Right cardiac atrium (tissue), 5 donors: ENCODE data around the gene CHTF8. TPM values are rescaled to one million over a fixed set of nuclear protein-coding genes. Genes with fewer than 3 reads are reported as not detected.

Experiments
- ATAC-seq, 2 donors: fragments of 200-7000 bp; cut with Tn5 transposase; one replicate each; pipeline versions ENCODE4 v1.8.0 to v1.9.1; 2020; ENCODE audit warnings: moderate library complexity in 2 of 2, mild to moderate bottlenecking in 1 of 2
- DNase-seq, 3 donors: peaks; one replicate each; pipeline ENCODE4 v3.0.0-alpha.2; 2020
- H3K27ac ChIP-seq: one replicate; pipeline ENCODE4 v1.5.1; 2013; ENCODE audit warnings: mild to moderate bottlenecking, low read length, control low read depth, moderate library complexity
- H3K27me3 ChIP-seq: one replicate; pipeline ENCODE4 v1.6.1; 2013; ENCODE audit not compliant: control insufficient read depth, insufficient read depth
- H3K4me1 ChIP-seq: one replicate; pipeline ENCODE4 v1.6.1; 2013; ENCODE audit warnings: low read length; ENCODE audit not compliant: control insufficient read depth, insufficient read depth
- H3K4me3 ChIP-seq: one replicate; pipeline ENCODE4 v1.5.1; 2013; ENCODE audit warnings: low read length, control low read depth
- H3K9me3 ChIP-seq: one replicate; pipeline ENCODE4 v1.6.1; 2013; ENCODE audit warnings: low read length; ENCODE audit not compliant: control insufficient read depth
- WGBS: extraction: QIAGEN DNeasy Blood & Tissue Kit; methylation state at CpG from one replicate; pipeline ENCODE4 v1.1.7; 2013; 5-methylcytosine and 5-hydroxymethylcytosine counted together
- intact Hi-C, 4 donors: fragments of 100-400 bp; cut with DNase I; formaldehyde crosslinking; loops; one replicate each; pipeline versions ENCODE4 v1.11.0 to v1.14.0; 2022 to 2023
- polyA plus RNA-seq: library from polyadenylated mRNA; stranded (reverse); fragments of 200-250 nt; gene quantifications from one replicate; pipeline ENCODE4 v1.2.3, GENCODE V29; 2013
- total RNA-seq, 4 donors: library from RNA; stranded (reverse); fragmentation: NEBNext Ultra II Directional; extraction: Animal tissue kit (Norgen Biotek cat#: 25700); gene quantifications; one replicate each; pipeline ENCODE4 v1.2.1, GENCODE V29; 2021
- donor health status: healthy with polysubstance abuse.
- donor health status: DM: no; HTN: yes; CAD: no.
- donor health status: DM: no; HTN: no; CAD: no.
- donor health status: DM: no; HTN: yes; CAD: no; lungs with severe emphysema.
- donor health status: DM: yes; HTN: yes; CAD: no.

The CHTF8 gene
- total and polyA plus RNA-seq, 5 donors, result 29.6 to 60.3 (median 53.2) TPM

- peaks cover 7% of the 10 kb centered on the region for H3K4me1 ChIP-seq
- intact Hi-C loops, result loop anchor here in 2 of 4 donors (5.0 to 10.0 kb wide), 2 partner anchors 208 to 215 kb away; no protein-coding TSS in a partner anchor
- no peaks in the 10 kb centered on the region for H3K27me3 ChIP-seq
- no peak overlapping the region for H3K4me3 ChIP-seq
- H3K9me3 ChIP-seq, result no peaks in the 10 kb centered on the region
- DNase-seq, result peak; percentile 59 to 81 (median 75)
- peak; percentile 52 to 68 for ATAC-seq
- no peak overlapping the region for H3K27ac ChIP-seq
- 51% methylated on average over 6 of the region's 6 CpGs for WGBS
Observed at GRCh38 chr16:69112285-69113129, 19.9 kb downstream of the CHTF8 start.

- H3K27ac ChIP-seq, result no peak overlapping the region
- 86% methylated on average over 5 of the region's 5 CpGs for WGBS
- H3K9me3 ChIP-seq, result no peaks in the 10 kb centered on the region
- peaks cover 9% of the 10 kb centered on the region for H3K4me1 ChIP-seq
- intact Hi-C loops, result loop anchor here in 2 of 4 donors (5.0 to 10.0 kb wide), 2 partner anchors 207 to 215 kb away; no protein-coding TSS in a partner anchor
- H3K27me3 ChIP-seq, result no peaks in the 10 kb centered on the region
- DNase-seq, result no peak
- ATAC-seq, result no peak
- H3K4me3 ChIP-seq, result no peak overlapping the region
Observed at GRCh38 chr16:69111876-69112230, 20.5 kb downstream of the CHTF8 start.

GRCh38 chr16:69111216-69111875 lies 21.0 kb downstream of the CHTF8 start:
- Histone ChIP-seq H3K9me3 (no peaks in the 10 kb centered on the region), H3K4me1 (peaks cover 8% of the 10 kb centered on the region), H3K27me3 (no peaks in the 10 kb centered on the region), H3K4me3 (no peak overlapping the region), H3K27ac (no peak overlapping the region)
- 80% methylated on average over 6 of the region's 6 CpGs for WGBS
- DNase-seq, result no peak
- no peak for ATAC-seq
- intact Hi-C loops, result loop anchor here in 2 of 4 donors (5.0 to 10.0 kb wide), 2 partner anchors 207 to 214 kb away; no protein-coding TSS in a partner anchor

GRCh38 chr16:69110406-69110805 lies 22.0 kb downstream of the CHTF8 start:
- intact Hi-C loops, result loop anchor here in 2 of 4 donors (5.0 to 10.0 kb wide), 2 partner anchors 206 to 213 kb away; no protein-coding TSS in a partner anchor

GRCh38 chr16:69109486-69110270 lies 22.7 kb downstream of the CHTF8 start:
- peaks cover 8% of the 10 kb centered on the region for H3K4me1 ChIP-seq
- WGBS, result 95% methylated on average over 48 of the region's 48 CpGs

More at GRCh38 chr16:69110406-69110805, 22.0 kb downstream of the CHTF8 start:
- ATAC-seq (no peak), DNase-seq (no peak)
- no peak overlapping the region for H3K4me3 ChIP-seq
- no peak overlapping the region for H3K27ac ChIP-seq
- WGBS, result 95% methylated on average over 7 of the region's 7 CpGs
- H3K9me3 ChIP-seq, result no peaks in the 10 kb centered on the region
- no peaks in the 10 kb centered on the region for H3K27me3 ChIP-seq
- peaks cover 8% of the 10 kb centered on the region for H3K4me1 ChIP-seq

GRCh38 chr16:69108905-69109252 lies 23.5 kb downstream of the CHTF8 start:
- Histone ChIP-seq H3K27me3 (no peaks in the 10 kb centered on the region), H3K27ac (no peak overlapping the region), H3K4me3 (no peak overlapping the region), H3K9me3 (no peaks in the 10 kb centered on the region), H3K4me1 (peaks cover 8% of the 10 kb centered on the region)
- DNase-seq (no peak), ATAC-seq (no peak)
- intact Hi-C loops, result no loop called here
- WGBS, result 89% methylated on average over 4 of the region's 4 CpGs

More at GRCh38 chr16:69109486-69110270, 22.7 kb downstream of the CHTF8 start:
- Histone ChIP-seq H3K4me3 (no peak overlapping the region), H3K27ac (no peak overlapping the region), H3K9me3 (no peaks in the 10 kb centered on the region), H3K27me3 (no peaks in the 10 kb centered on the region)
- DNase-seq (no peak), ATAC-seq (no peak)
- intact Hi-C loops, result loop anchor here in 2 of 4 donors (5.0 to 10.0 kb wide), 2 partner anchors 205 to 212 kb away; no protein-coding TSS in a partner anchor

GRCh38 chr16:69108064-69108904 lies 24.1 kb downstream of the CHTF8 start:
- DNase-seq, result no peak

GRCh38 chr16:69107316-69107962 lies 24.9 kb downstream of the CHTF8 start:
- intact Hi-C loops, result no loop called here
- 2% methylated on average over 52 of the region's 52 CpGs for WGBS
- peak; percentile 51 to 79 (median 75) for DNase-seq
- Histone ChIP-seq H3K27me3 (no peaks in the 10 kb centered on the region), H3K4me1 (peaks cover 8% of the 10 kb centered on the region), H3K27ac (no peak overlapping the region), H3K9me3 (no peaks in the 10 kb centered on the region), H3K4me3 (peak overlapping the region; percentile 49)
- peak; percentile 36 to 65 for ATAC-seq

More at GRCh38 chr16:69108064-69108904, 24.1 kb downstream of the CHTF8 start:
- H3K4me1 ChIP-seq, result peaks cover 8% of the 10 kb centered on the region
- H3K9me3 ChIP-seq, result no peaks in the 10 kb centered on the region
- no peak overlapping the region for H3K27ac ChIP-seq
- 57% methylated on average over 9 of the region's 9 CpGs for WGBS
- H3K4me3 ChIP-seq, result no peak overlapping the region
- intact Hi-C loops, result no loop called here
- no peak for ATAC-seq
- H3K27me3 ChIP-seq, result no peaks in the 10 kb centered on the region

- intact Hi-C loops, result no loop called here
- under 1% methylated on average over 55 of the region's 55 CpGs for WGBS
- H3K4me3 ChIP-seq, result peak overlapping the region; percentile 49
- H3K27ac ChIP-seq, result no peak overlapping the region
- H3K27me3 ChIP-seq, result no peaks in the 10 kb centered on the region
- no peaks in the 10 kb centered on the region for H3K9me3 ChIP-seq
- peaks cover 8% of the 10 kb centered on the region for H3K4me1 ChIP-seq
- ATAC-seq (peak in 1 of 2 donors; percentile 30), DNase-seq (peak in 2 of 3 donors; percentile 57 to 59)
Observed at GRCh38 chr16:69106491-69107315, 25.7 kb downstream of the CHTF8 start.
